ENCODE data around the gene NTNG1. TPM values are rescaled to one million over a fixed set of nuclear protein-coding genes. Genes with fewer than 3 reads are reported as not detected.

The NTNG1 gene
- total RNA-seq, 1 experiment from 2014 or later: not detected

- Histone ChIP-seq H3K9me2 (replicated peaks; ENCODE audit: insufficient read depth, low read length) (no peaks in the 10 kb centered on the region), H2AFZ (ENCODE audit: low read length) (no peak overlapping the region), H4K20me1 (ENCODE audit: insufficient read depth, low read depth, low read length) (no peaks in the 10 kb centered on the region), H3K36me3 (ENCODE audit: insufficient read depth, low read length) (no peaks in the 10 kb centered on the region), H3K27me3 (ENCODE audit: low read length) (no peaks in the 10 kb centered on the region; the same call in 1 of the 2 replicates), H3K9ac (ENCODE audit: low read length) (no peak overlapping the region), H3K27ac (ENCODE audit: low read length) (no peak overlapping the region), H3K4me1 (ENCODE audit: low read length) (no peaks in the 10 kb centered on the region), H3K79me2 (ENCODE audit: low read length) (no peaks in the 10 kb centered on the region), H3K9me3 (ENCODE audit: low read length) (no peaks in the 10 kb centered on the region), H3K4me3 (ENCODE audit: low read length) (no peak overlapping the region), H3K4me2 (ENCODE audit: low read depth, low read length, poor library complexity, severe bottlenecking) (no peak overlapping the region)
- no peak for DNase-seq
Observed at GRCh38 chr1:107276247-107276646, 135.4 kb downstream of the NTNG1 start.

- no peaks in the 10 kb centered on the region for H3K9me3 ChIP-seq (ENCODE audit: low read length)
- H2AFZ ChIP-seq (ENCODE audit: low read length): no peak overlapping the region
- H3K9me2 ChIP-seq (replicated peaks; ENCODE audit: insufficient read depth, low read length): no peaks in the 10 kb centered on the region
- H4K20me1 ChIP-seq (ENCODE audit: insufficient read depth, low read depth, low read length): no peaks in the 10 kb centered on the region
- no peaks in the 10 kb centered on the region for H3K36me3 ChIP-seq (ENCODE audit: insufficient read depth, low read length)
- no peak overlapping the region for H3K27ac ChIP-seq (ENCODE audit: low read length)
- no peak overlapping the region for H3K4me3 ChIP-seq (ENCODE audit: low read length)
- no peaks in the 10 kb centered on the region; the same call in 1 of the 2 replicates for H3K27me3 ChIP-seq (ENCODE audit: low read length)
- H3K79me2 ChIP-seq (ENCODE audit: low read length): no peaks in the 10 kb centered on the region
- H3K4me1 ChIP-seq (ENCODE audit: low read length): no peaks in the 10 kb centered on the region
- no peak overlapping the region for H3K9ac ChIP-seq (ENCODE audit: low read length)
- DNase-seq: peak; percentile 73
- no peak overlapping the region for H3K4me2 ChIP-seq (ENCODE audit: low read depth, low read length, poor library complexity, severe bottlenecking)
Observed at GRCh38 chr1:107277022-107277421, 136.2 kb downstream of the NTNG1 start.

GRCh38 chr1:107286125-107286524 lies 145.3 kb downstream of the NTNG1 start:
- Histone ChIP-seq H3K36me3 (ENCODE audit: insufficient read depth, low read length) (no peaks in the 10 kb centered on the region), H3K9me2 (replicated peaks; ENCODE audit: insufficient read depth, low read length) (no peaks in the 10 kb centered on the region), H3K79me2 (ENCODE audit: low read length) (no peaks in the 10 kb centered on the region), H3K4me2 (ENCODE audit: low read depth, low read length, poor library complexity, severe bottlenecking) (no peak overlapping the region), H3K27ac (ENCODE audit: low read length) (no peak overlapping the region), H3K9me3 (ENCODE audit: low read length) (no peaks in the 10 kb centered on the region), H3K9ac (ENCODE audit: low read length) (no peak overlapping the region), H3K4me3 (ENCODE audit: low read length) (no peak overlapping the region), H2AFZ (ENCODE audit: low read length) (no peak overlapping the region), H3K27me3 (ENCODE audit: low read length) (no peaks in the 10 kb centered on the region), H3K4me1 (ENCODE audit: low read length) (no peaks in the 10 kb centered on the region; the same call in 1 of the 2 replicates), H4K20me1 (ENCODE audit: insufficient read depth, low read depth, low read length) (no peaks in the 10 kb centered on the region)
- no peak for DNase-seq

GRCh38 chr1:107291987-107292386 lies 151.1 kb downstream of the NTNG1 start:
- Histone ChIP-seq H3K9me2 (replicated peaks; ENCODE audit: insufficient read depth, low read length) (no peaks in the 10 kb centered on the region), H2AFZ (ENCODE audit: low read length) (no peak overlapping the region), H3K4me2 (ENCODE audit: low read depth, low read length, poor library complexity, severe bottlenecking) (no peak overlapping the region), H3K27ac (ENCODE audit: low read length) (no peak overlapping the region), H3K9me3 (ENCODE audit: low read length) (no peaks in the 10 kb centered on the region), H4K20me1 (ENCODE audit: insufficient read depth, low read depth, low read length) (no peaks in the 10 kb centered on the region), H3K36me3 (ENCODE audit: insufficient read depth, low read length) (no peaks in the 10 kb centered on the region), H3K27me3 (ENCODE audit: low read length) (no peaks in the 10 kb centered on the region), H3K79me2 (ENCODE audit: low read length) (no peaks in the 10 kb centered on the region), H3K9ac (ENCODE audit: low read length) (no peak overlapping the region), H3K4me3 (ENCODE audit: low read length) (no peak overlapping the region), H3K4me1 (ENCODE audit: low read length) (no peaks in the 10 kb centered on the region)
- no peak for DNase-seq

- no peaks in the 10 kb centered on the region for H3K4me1 ChIP-seq (ENCODE audit: low read length)
- no peaks in the 10 kb centered on the region for H3K9me3 ChIP-seq (ENCODE audit: low read length)
- no peak for DNase-seq
- H3K4me2 ChIP-seq (ENCODE audit: low read depth, low read length, poor library complexity, severe bottlenecking): no peak overlapping the region
- H3K9me2 ChIP-seq (replicated peaks; ENCODE audit: insufficient read depth, low read length): no peaks in the 10 kb centered on the region
- no peaks in the 10 kb centered on the region for H3K27me3 ChIP-seq (ENCODE audit: low read length)
- H3K36me3 ChIP-seq (ENCODE audit: insufficient read depth, low read length): no peaks in the 10 kb centered on the region
- H3K4me3 ChIP-seq (ENCODE audit: low read length): no peak overlapping the region
- H3K9ac ChIP-seq (ENCODE audit: low read length): no peak overlapping the region
- H2AFZ ChIP-seq (ENCODE audit: low read length): no peak overlapping the region
- H3K27ac ChIP-seq (ENCODE audit: low read length): no peak overlapping the region
- no peaks in the 10 kb centered on the region for H3K79me2 ChIP-seq (ENCODE audit: low read length)
- no peaks in the 10 kb centered on the region for H4K20me1 ChIP-seq (ENCODE audit: insufficient read depth, low read depth, low read length)
Observed at GRCh38 chr1:107293901-107294613, 153.2 kb downstream of the NTNG1 start.

- Histone ChIP-seq H3K4me3 (ENCODE audit: low read length) (no peak overlapping the region), H3K9me2 (replicated peaks; ENCODE audit: insufficient read depth, low read length) (no peaks in the 10 kb centered on the region), H3K79me2 (ENCODE audit: low read length) (no peaks in the 10 kb centered on the region), H3K9ac (ENCODE audit: low read length) (no peak overlapping the region), H3K9me3 (ENCODE audit: low read length) (no peaks in the 10 kb centered on the region), H3K4me1 (ENCODE audit: low read length) (no peaks in the 10 kb centered on the region), H3K36me3 (ENCODE audit: insufficient read depth, low read length) (no peaks in the 10 kb centered on the region), H3K27ac (ENCODE audit: low read length) (no peak overlapping the region), H2AFZ (ENCODE audit: low read length) (no peak overlapping the region), H3K27me3 (ENCODE audit: low read length) (no peaks in the 10 kb centered on the region), H3K4me2 (ENCODE audit: low read depth, low read length, poor library complexity, severe bottlenecking) (no peak overlapping the region), H4K20me1 (ENCODE audit: insufficient read depth, low read depth, low read length) (no peaks in the 10 kb centered on the region)
- DNase-seq: no peak
Observed at GRCh38 chr1:107294686-107295085, 153.8 kb downstream of the NTNG1 start.

- Histone ChIP-seq H2AFZ (ENCODE audit: low read length) (no peak overlapping the region), H3K4me3 (ENCODE audit: low read length) (no peak overlapping the region), H3K27ac (ENCODE audit: low read length) (no peak overlapping the region), H3K9ac (ENCODE audit: low read length) (no peak overlapping the region), H3K79me2 (ENCODE audit: low read length) (no peaks in the 10 kb centered on the region), H3K27me3 (ENCODE audit: low read length) (no peaks in the 10 kb centered on the region), H3K4me2 (ENCODE audit: low read depth, low read length, poor library complexity, severe bottlenecking) (no peak overlapping the region), H3K9me3 (ENCODE audit: low read length) (no peaks in the 10 kb centered on the region), H3K9me2 (replicated peaks; ENCODE audit: insufficient read depth, low read length) (no peaks in the 10 kb centered on the region), H4K20me1 (ENCODE audit: insufficient read depth, low read depth, low read length) (no peaks in the 10 kb centered on the region), H3K36me3 (ENCODE audit: insufficient read depth, low read length) (no peaks in the 10 kb centered on the region), H3K4me1 (ENCODE audit: low read length) (no peaks in the 10 kb centered on the region)
- no peak for DNase-seq
Observed at GRCh38 chr1:107297681-107298080, 156.8 kb downstream of the NTNG1 start.

- Histone ChIP-seq H3K27me3 (ENCODE audit: low read length) (no peaks in the 10 kb centered on the region), H3K9me3 (ENCODE audit: low read length) (no peaks in the 10 kb centered on the region), H3K9ac (ENCODE audit: low read length) (no peak overlapping the region), H3K4me2 (ENCODE audit: low read depth, low read length, poor library complexity, severe bottlenecking) (no peak overlapping the region), H3K79me2 (ENCODE audit: low read length) (no peaks in the 10 kb centered on the region), H4K20me1 (ENCODE audit: insufficient read depth, low read depth, low read length) (no peaks in the 10 kb centered on the region), H3K4me1 (ENCODE audit: low read length) (no peaks in the 10 kb centered on the region), H3K36me3 (ENCODE audit: insufficient read depth, low read length) (no peaks in the 10 kb centered on the region), H3K27ac (ENCODE audit: low read length) (no peak overlapping the region), H3K4me3 (ENCODE audit: low read length) (no peak overlapping the region), H2AFZ (ENCODE audit: low read length) (no peak overlapping the region), H3K9me2 (replicated peaks; ENCODE audit: insufficient read depth, low read length) (no peaks in the 10 kb centered on the region)
- no peak for DNase-seq
Observed at GRCh38 chr1:107298526-107298925, 157.7 kb downstream of the NTNG1 start.
